K562 (cell line): Measurements from ENCODE around the gene PAQR8. TPM values are rescaled to one million over a fixed set of nuclear protein-coding genes. Genes with fewer than 3 reads are reported as not detected.

Experiments used
- ARID4B ChIP-seq: sonication (generic); formaldehyde crosslinking; IDR thresholded peaks from 2 replicates; pipeline ENCODE4 v1.8.0; 2022; ENCODE audit warnings: mild to moderate bottlenecking, missing genetic modification reagents
- BRD9 ChIP-seq: fragments of 450-650 bp; IDR thresholded peaks from 2 replicates; pipeline ENCODE4 v1.6.1; 2018; ENCODE audit warnings: low read depth; ENCODE audit not compliant: partially characterized antibody
- CBX2 ChIP-seq: fragments of 200-600 bp; sonication (generic); IDR thresholded peaks from one replicate; pipeline ENCODE4 v1.6.1; 2012; ENCODE audit warnings: mild to moderate bottlenecking, low read length, inconsistent platforms; ENCODE audit not compliant: insufficient read depth, poor library complexity, severe bottlenecking
- MAFF ChIP-seq: IDR thresholded peaks from 2 replicates; pipeline ENCODE4 v1.6.1; 2012; ENCODE audit warnings: low read length, improper control_type of control experiment
- MNT ChIP-seq, 2 experiments: fragments of 450-650 bp; conservative IDR thresholded peaks; 2 replicates each; pipeline ENCODE4 v1.6.1; 2017; ENCODE audit warnings: mild to moderate bottlenecking in 2 of 2, moderate library complexity in 2 of 2
- RBFOX2 ChIP-seq: fragments of 200-400 bp; formaldehyde crosslinking; IDR thresholded peaks from 2 replicates; pipeline ENCODE4 v1.6.1; 2017; ENCODE audit warnings: low read depth, mild to moderate bottlenecking, low read length, moderate library complexity
- YY1 ChIP-seq, 3 experiments: IDR thresholded peaks; 2 replicates each; pipeline ENCODE4 v1.6.1; 2011; ENCODE audit warnings: low read length in 2 of 3, mild to moderate bottlenecking in 2 of 3, moderate library complexity in 2 of 3, borderline replicate concordance in 1 of 3, control low read depth in 1 of 3, low read depth in 1 of 3; ENCODE audit not compliant: insufficient read depth in 3 of 3, insufficient replicate concordance in 2 of 3, control insufficient read depth in 1 of 3, insufficient read length in 1 of 3; ENCODE audit errors: extremely low read depth in 1 of 3
- ZFP30 ChIP-seq: fragments of 250-450 bp; sonication (Bioruptor Pico); IDR thresholded peaks from 2 replicates; pipeline ENCODE4 v1.8.0; 2022; ENCODE audit warnings: moderate library complexity, mild to moderate bottlenecking, inconsistent platforms, borderline replicate concordance
- ZMIZ1 ChIP-seq, 2 experiments: fragments of 150-350 bp in 1 of 2; IDR thresholded peaks; 2 replicates each; pipeline ENCODE4 v1.6.1; 2012 to 2016; ENCODE audit warnings: low read depth in 2 of 2, low read length in 2 of 2, mild to moderate bottlenecking in 1 of 2, moderate library complexity in 1 of 2
- ZNF512 ChIP-seq: IDR thresholded peaks from 2 replicates; pipeline ENCODE4 v1.6.1; 2016; ENCODE audit warnings: missing genetic modification characterization, missing compliant biosample characterization
- polyA plus RNA-seq, 8 experiments: library from polyadenylated mRNA; depleted of rRNA in 4 of 8; stranded (reverse) in 5 of 8; unstranded in 3 of 8; fragments of >200 nt; fragmentation: Nextera tagmentation in 2 of 8; fragmentation: Illumina TruSeq in 1 of 8; extraction: Ambion mirVana in 2 of 8; extraction: Trizol in 1 of 8; gene quantifications; 2 replicates each; pipeline versions ENCODE4 v1.2.1 to v1.2.3, GENCODE V29; 2011 to 2014; ENCODE audit warnings: inconsistent platforms in 1 of 8, missing spikeins in 1 of 8
- total RNA-seq, 7 experiments: library from RNA; depleted of rRNA in 6 of 7; stranded (reverse); fragments of >200 nt in 6 of 7; fragmentation: Illumina TruSeq in 2 of 7; extraction: Trizol in 2 of 7; gene quantifications; 2 replicates each; pipeline versions ENCODE4 v1.2.1 to v1.2.3, GENCODE V29; 2011 to 2021; ENCODE audit warnings: low replicate concordance in 1 of 7

The PAQR8 gene
- total and polyA plus RNA-seq, 9 of the 15 experiments (the other 6 are each of a cell fraction or from before 2014, with no cell fraction given), result 1.4 to 10.2 (median 3.5) TPM

- TF ChIP-seq YY1 (IDR thresholded peaks at IDR 0.05; ENCODE audit: borderline replicate concordance in 1 of 3, control insufficient read depth in 1 of 3, extremely low read depth in 1 of 3, insufficient read depth in 3 of 3, insufficient read length in 1 of 3, insufficient replicate concordance in 2 of 3, low read depth in 1 of 3, low read length in 2 of 3) (peak in 2 of 3 experiments; percentile 33 to 64), MNT (conservative IDR thresholded peaks at IDR 0.05) (peak; percentile 65 to 85), MAFF (peak; percentile 53; the same call in 1 of the 2 replicates), BRD9 (peak; percentile 65), ZNF512 (tag) (peak; percentile 90), CBX2 (no peak), ZFP30 (CRISPR knock-in tag) (no peak), ARID4B (CRISPR knock-in tag) (peak; percentile 94), RBFOX2 (peak; percentile 96), ZMIZ1 (IDR thresholded peaks at IDR 0.05; ENCODE audit: low read depth in 2 of 2, low read length in 2 of 2) (0 out of 4 replicates have a peak, but pooled peaks of 1 of the 2 experiments have one; percentile 30)
Measured at GRCh38 chr6:52419809-52420667, 58.1 kb downstream of the PAQR8 start, which contains the start of gene EFHC1 (continued).
